Suppressor macrophage treated with lipopolysaccharide for 4 hours (primary cell): Measurements from ENCODE around the gene CRYBA4.

ENCODE experiments used
- DNase-seq: peaks from one replicate; pipeline ENCODE4 v3.0.0-alpha.2; 2020

Gene CRYBA4

GRCh38 chr22:26631282-26631681, 9.5 kb downstream of the CRYBA4 start:
- no peak for DNase-seq

GRCh38 chr22:26632422-26633155, 10.8 kb downstream of the CRYBA4 start:
- DNase-seq = no peak

GRCh38 chr22:26634189-26634588, 12.4 kb downstream of the CRYBA4 start:
- DNase-seq = no peak

GRCh38 chr22:26635117-26635516, 13.4 kb downstream of the CRYBA4 start:
- DNase-seq = no peak

- DNase-seq = no peak
Measured at GRCh38 chr22:26636296-26636695, 14.5 kb downstream of the CRYBA4 start.

GRCh38 chr22:26642465-26643417, 21.0 kb downstream of the CRYBA4 start:
- no peak for DNase-seq

GRCh38 chr22:26643418-26644100, 21.8 kb downstream of the CRYBA4 start:
- no peak for DNase-seq

GRCh38 chr22:26646158-26646557, 24.4 kb downstream of the CRYBA4 start:
- no peak for DNase-seq

- DNase-seq = no peak
Measured at GRCh38 chr22:26648011-26648497, 26.3 kb downstream of the CRYBA4 start.

GRCh38 chr22:26648528-26649388, 27.0 kb downstream of the CRYBA4 start:
- peak; percentile 58 for DNase-seq

GRCh38 chr22:26650722-26651421, 29.1 kb downstream of the CRYBA4 start:
- no peak for DNase-seq

GRCh38 chr22:26651815-26652214, 30.1 kb downstream of the CRYBA4 start:
- DNase-seq = peak; percentile 46

GRCh38 chr22:26656891-26657851, 35.4 kb downstream of the CRYBA4 start, which contains the start of gene MIAT:
TSS of gene MIAT (plus strand) at chr22:26657588.
- no peak for DNase-seq

GRCh38 chr22:26658161-26658560, 36.4 kb downstream of the CRYBA4 start:
- no peak for DNase-seq

- peak; percentile 58 for DNase-seq
Measured at GRCh38 chr22:26658671-26659478, 37.1 kb downstream of the CRYBA4 start.

- DNase-seq = no peak
Measured at GRCh38 chr22:26660356-26660755, 38.6 kb downstream of the CRYBA4 start.

GRCh38 chr22:26660961-26661578, 39.3 kb downstream of the CRYBA4 start:
- DNase-seq = no peak

- DNase-seq = no peak
Measured at GRCh38 chr22:26662160-26662559, 40.4 kb downstream of the CRYBA4 start.
